Fibroblast of mammary gland (primary cell): ENCODE results near the gene RETREG1.

Experiments used
- DNase-seq: peaks from one replicate; pipeline ENCODE4 v3.0.0-alpha.2; 2010; ENCODE audit warnings: low read depth
- H3K4me3 ChIP-seq: 2 replicates; pipeline ENCODE4 v1.5.1; 2011; ENCODE audit warnings: low read depth, mild to moderate bottlenecking, low read length, moderate library complexity; ENCODE audit not compliant: control insufficient read depth
- CTCF ChIP-seq: conservative IDR thresholded peaks from 2 replicates; pipeline ENCODE4 v1.5.1; 2011; ENCODE audit warnings: low read depth, low read length, inconsistent platforms; ENCODE audit not compliant: control insufficient read depth, insufficient read depth

Gene RETREG1

GRCh38 chr5:16567365-16567764 lies 49.4 kb downstream of the RETREG1 start:
- no peak for TF ChIP-seq CTCF
- DNase-seq, result no peak
- no peak overlapping the region for H3K4me3 ChIP-seq

- no peak for TF ChIP-seq CTCF
- H3K4me3 ChIP-seq, result no peak overlapping the region
- DNase-seq, result no peak
These were observed 51.7 kb downstream of the RETREG1 start for GRCh38 chr5:16565118-16565517.

GRCh38 chr5:16564248-16564867 lies 52.4 kb downstream of the RETREG1 start:
- H3K4me3 ChIP-seq, result no peak overlapping the region
- TF ChIP-seq CTCF, result no peak
- no peak for DNase-seq

- no peak overlapping the region for H3K4me3 ChIP-seq
- DNase-seq, result no peak
- no peak for TF ChIP-seq CTCF
These were observed 53.1 kb downstream of the RETREG1 start for GRCh38 chr5:16563686-16564085.

GRCh38 chr5:16561660-16562059 lies 55.1 kb downstream of the RETREG1 start:
- no peak for DNase-seq
- no peak for TF ChIP-seq CTCF
- no peak overlapping the region for H3K4me3 ChIP-seq

GRCh38 chr5:16559702-16560101 lies 57.1 kb downstream of the RETREG1 start:
- no peak for DNase-seq
- TF ChIP-seq CTCF, result no peak
- no peak overlapping the region for H3K4me3 ChIP-seq
